ENCODE measurements around the gene SSNA1.

DNA sequence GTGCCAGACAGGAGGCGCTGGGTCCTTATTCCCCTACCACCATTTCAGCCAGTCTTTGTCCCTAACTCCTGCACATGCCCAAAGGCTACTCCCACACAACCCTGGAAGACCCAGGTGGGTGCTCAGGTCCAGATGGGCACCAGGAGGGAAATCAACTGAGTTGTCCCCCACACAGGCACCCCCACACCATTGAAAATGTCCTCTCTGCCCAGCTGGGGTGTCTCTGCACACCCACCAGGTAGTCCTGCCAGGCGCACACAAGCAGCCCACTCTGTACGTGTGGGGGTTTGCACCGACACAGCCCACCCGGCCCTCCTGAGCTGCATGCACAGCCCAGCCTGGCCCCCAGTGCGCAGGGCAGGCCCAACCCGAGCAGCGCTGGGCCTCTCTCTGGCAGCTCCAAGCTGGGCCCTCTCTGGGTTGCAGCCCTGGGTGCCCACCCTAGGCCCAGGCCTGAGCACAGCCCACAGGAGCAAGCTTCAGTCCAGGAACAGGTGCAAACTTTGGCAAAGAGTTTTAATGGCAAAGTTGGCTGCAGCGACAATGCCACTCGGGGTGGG, 31.4 kb downstream of the SSNA1 start:
- TF ChIP-seq CTCF (IDR thresholded peaks at IDR 0.05; ENCODE audit: poor library complexity) (no peak), EZH2phosphoT487 (IDR thresholded peaks at IDR 0.05; ENCODE audit: low read depth, severe bottlenecking, unreplicated experiment) (no peak), EZH2 (IDR thresholded peaks at IDR 0.05; ENCODE audit: borderline replicate concordance) (no peak)

Measured in hepatocyte (in vitro differentiated cells).